GM10266 (cell line): ENCODE measurements around the gene SATB2.

Experiments
- DNase-seq: peaks from one replicate; pipeline ENCODE4 v3.0.0; 2012; ENCODE audit errors: extremely low spot score
- TF ChIP-seq, protein P1 (sequence below): IDR thresholded peaks from 2 replicates; pipeline ENCODE4 v1.5.1; 2012; ENCODE audit warnings: mild to moderate bottlenecking, low read depth; ENCODE audit not compliant: control insufficient read depth, insufficient read depth; ENCODE audit errors: missing control alignments

The SATB2 gene

DNA sequence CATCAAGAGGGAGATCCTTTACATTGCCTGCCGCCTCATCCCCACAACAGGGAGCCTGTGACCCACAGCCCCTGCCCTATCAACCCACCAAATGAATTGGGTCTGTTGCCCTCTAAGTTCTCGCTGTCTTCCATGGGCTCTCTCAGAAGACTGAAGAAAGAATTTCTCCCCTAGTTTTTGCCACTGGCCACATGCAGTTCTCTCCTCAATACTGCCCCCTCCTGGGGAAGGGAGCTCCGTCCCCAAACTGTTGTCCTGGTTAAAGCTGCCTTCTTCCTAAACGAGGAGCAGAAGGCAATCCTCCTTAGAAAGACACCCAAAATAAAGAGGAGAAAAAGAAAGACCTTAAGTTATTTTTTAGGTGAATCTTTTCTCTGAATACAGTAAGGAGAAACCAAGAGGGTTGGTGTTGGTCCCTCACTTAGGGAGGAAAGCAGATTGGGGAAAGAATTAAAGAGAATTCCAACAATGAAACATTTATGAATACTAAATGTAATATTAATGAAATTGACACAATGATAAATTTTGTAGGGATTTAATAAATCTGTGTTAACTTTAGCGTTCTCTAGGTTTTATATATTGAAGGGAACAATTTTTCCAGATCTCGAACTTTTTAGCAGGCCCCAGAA, 31.1 kb upstream of the SATB2 start:
- TF ChIP-seq, protein P1, sequence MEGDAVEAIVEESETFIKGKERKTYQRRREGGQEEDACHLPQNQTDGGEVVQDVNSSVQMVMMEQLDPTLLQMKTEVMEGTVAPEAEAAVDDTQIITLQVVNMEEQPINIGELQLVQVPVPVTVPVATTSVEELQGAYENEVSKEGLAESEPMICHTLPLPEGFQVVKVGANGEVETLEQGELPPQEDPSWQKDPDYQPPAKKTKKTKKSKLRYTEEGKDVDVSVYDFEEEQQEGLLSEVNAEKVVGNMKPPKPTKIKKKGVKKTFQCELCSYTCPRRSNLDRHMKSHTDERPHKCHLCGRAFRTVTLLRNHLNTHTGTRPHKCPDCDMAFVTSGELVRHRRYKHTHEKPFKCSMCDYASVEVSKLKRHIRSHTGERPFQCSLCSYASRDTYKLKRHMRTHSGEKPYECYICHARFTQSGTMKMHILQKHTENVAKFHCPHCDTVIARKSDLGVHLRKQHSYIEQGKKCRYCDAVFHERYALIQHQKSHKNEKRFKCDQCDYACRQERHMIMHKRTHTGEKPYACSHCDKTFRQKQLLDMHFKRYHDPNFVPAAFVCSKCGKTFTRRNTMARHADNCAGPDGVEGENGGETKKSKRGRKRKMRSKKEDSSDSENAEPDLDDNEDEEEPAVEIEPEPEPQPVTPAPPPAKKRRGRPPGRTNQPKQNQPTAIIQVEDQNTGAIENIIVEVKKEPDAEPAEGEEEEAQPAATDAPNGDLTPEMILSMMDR = peak; percentile 72
- no peak for DNase-seq

DNA sequence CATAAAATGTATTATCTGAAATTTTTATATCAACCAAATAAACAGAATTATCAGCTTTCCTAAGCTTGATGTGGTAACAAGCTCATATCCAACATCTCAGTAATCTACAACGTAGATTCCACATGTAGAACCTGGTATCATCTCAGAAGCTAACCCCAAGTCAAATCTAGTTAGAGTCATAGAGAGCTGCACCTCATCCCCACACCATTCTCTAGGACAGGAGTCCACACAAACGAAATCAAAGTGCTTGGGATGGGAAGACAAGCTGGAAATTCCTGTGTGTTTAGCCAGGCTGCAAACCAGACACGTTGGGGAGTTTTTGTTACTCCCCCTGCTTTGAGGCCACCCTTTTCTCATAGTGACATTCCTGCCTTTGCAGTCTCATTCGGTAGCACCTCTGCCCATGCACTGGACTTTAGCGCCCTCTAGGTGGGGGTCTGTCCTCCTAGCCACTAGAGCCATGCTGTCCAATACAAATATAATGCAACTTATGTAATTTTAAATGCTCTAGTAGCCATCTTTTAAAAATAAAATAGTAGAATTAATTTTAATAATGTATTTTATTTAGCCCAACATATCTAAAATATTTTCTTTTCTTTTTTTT, 28.1 kb upstream of the SATB2 start:
- TF ChIP-seq, protein P1 = peak; percentile 68
- DNase-seq = no peak

DNA sequence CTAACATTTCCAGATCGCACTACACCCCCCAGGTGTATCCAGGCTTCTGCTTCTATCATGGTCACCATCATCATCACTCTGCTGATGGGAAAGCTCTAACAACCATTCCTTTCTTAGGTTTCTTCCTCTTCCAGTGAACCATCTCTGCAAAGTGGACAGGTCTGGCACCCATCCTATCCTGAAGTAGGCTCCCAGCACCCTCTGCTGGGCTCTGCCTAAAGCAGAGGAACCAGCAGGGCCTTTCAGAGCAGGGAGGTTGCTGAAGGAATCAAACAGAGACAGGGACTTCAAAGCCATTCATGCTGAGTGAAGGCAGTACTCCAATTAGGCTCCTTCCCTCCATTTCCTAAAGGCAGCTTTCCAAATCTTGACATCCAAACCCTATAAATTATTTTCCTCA, 27.2 kb upstream of the SATB2 start:
- TF ChIP-seq, protein P1 = peak; percentile 23
- no peak for DNase-seq

DNA sequence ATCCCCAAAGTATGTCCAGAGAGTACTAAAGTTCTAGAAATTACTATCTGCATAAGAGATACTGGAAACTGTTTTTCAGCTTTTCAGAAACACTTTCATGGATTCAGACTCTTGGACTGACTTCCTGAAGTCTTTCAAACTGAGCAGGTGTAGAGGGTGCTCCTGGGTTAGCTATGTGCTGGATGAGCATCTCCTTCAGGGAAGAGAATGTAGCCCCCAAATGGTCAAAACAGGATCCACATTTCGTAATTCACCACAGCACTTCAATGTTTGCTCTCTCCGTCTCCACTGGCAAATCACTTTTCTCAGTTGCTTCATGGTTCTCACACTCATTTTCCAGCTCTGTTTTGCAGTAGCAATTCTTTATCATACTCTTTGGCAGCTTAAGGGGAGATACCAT, 23.2 kb upstream of the SATB2 start:
- DNase-seq = no peak
- TF ChIP-seq, protein P1 = no peak

DNA sequence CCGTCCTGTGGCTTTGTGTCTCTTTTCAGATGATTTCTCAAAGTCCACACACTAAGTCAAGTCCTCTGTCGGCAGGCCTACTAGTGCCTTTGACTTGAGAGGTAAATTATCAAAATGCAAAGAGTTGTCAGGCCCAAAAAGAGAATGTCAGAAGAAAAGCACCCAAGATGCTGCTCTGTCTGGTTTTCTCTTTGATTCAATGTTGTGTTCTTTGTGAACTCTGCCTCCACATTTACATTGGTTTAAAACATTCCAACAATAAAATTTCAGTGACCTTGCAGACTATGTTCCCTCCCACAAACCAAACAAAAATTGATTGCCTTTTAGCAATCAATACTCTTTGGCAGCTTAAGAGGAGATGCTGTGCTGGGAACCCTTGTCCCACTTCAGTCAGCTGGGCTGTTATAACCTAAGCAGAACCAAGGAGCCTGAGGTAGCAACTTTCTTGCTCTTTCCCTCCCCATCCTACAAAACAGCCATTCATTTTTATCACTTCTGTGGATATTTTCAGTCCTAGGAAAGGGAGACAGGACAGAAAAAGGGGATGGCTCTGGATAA, 19.6 kb upstream of the SATB2 start:
- DNase-seq = no peak
- TF ChIP-seq, protein P1 = no peak

DNA sequence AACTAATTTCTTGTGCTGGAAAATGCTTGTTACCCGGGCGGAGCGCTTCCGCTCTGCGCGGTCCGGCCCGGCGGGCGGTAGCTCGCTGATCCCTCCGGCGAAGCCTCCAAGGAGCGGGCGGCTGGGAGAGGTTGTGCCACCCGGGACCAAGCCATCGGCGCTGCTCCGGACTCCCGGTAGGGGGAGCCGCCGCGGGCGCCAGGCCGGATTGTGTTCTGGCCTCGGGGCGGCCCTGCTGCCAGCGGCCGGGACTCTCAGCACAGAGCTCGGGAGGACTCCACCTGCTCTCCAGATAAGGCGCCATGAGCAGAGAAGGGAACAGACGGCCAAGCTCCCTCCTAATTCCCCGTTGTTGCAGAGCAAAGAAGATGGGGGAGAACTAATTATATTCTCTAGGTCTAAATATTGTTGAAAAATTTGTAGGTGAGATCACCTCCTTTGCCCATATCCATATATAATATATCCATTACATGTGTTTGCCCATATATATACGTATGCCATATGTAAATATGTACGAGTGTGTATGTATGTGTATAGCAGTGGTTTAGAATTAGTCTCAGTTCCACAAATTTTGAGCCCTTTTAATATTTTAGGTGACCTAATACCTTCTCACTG, 13.8 kb upstream of the SATB2 start:
- TF ChIP-seq, protein P1 = peak; percentile 21
- DNase-seq = no peak
